Vagina (tissue), 2 donors: ENCODE measurements around the gene ASB10.

Experiments used
- POLR2A ChIP-seq, 2 donors: fragments of 450-650 bp; IDR thresholded peaks; one replicate each; pipeline ENCODE4 v1.6.1; 2017; ENCODE audit warnings: antibody characterized with exemption in 2 of 2, mild to moderate bottlenecking in 2 of 2, moderate library complexity in 2 of 2
- POLR2AphosphoS5 ChIP-seq, 2 donors: sonication (generic); formaldehyde crosslinking; IDR thresholded peaks; one replicate each; pipeline ENCODE4 v1.9.0; 2017; ENCODE audit warnings: antibody characterized with exemption in 2 of 2, mild to moderate bottlenecking in 2 of 2, low read depth in 1 of 2; ENCODE audit not compliant: insufficient read depth in 1 of 2
- TF ChIP-seq, protein P1 (sequence below), 3 experiments: fragments of 450-650 bp in 2 of 3; fragments of 200-600 bp in 1 of 3; sonication (generic) in 1 of 3; IDR thresholded peaks; one replicate each; pipeline ENCODE4 v1.5.1; 2017 to 2019; ENCODE audit warnings: antibody characterized with exemption in 3 of 3, mild to moderate bottlenecking in 2 of 3, moderate library complexity in 2 of 3

DNA sequence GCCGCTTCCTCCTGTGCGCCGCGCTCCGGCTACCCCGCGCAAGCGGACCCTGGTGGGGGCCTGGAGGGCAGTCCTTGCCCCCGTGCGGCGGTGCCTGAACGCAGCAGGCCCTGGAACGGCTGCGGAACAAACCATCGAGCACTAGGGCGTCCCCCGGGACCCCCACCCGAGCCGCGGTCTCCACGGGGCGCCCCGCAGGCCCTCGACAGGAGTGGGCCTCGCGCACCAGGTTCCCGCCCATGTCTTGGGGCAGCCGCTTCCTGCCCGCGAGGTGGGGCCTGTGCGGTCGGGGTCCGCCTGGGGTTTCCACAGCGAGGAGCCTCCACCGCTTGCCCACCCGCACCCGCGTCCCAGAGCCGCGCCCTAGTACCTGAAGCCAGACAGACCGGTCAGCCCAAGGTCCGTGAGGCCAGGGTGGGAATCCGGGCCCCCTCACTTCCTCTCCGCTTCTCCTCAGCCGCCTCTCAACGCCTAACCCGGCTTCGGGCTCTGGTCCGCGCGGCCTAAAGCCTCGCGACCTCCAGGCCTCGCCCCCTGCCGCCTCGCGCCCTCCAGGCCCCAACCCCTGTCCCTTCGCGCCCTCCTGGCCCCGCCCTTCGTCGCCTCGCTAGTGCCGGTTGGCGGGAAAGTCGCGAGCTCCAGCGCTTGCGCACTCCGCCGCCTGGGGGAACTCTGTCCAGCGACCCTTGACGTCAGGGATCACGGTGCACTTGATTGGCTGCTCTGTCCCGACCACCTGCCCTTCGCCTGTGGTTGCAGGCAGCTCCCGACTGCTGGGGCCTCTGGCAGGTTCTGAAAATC lies 12.6 kb downstream of the ASB10 start:
- TF ChIP-seq, protein P1, sequence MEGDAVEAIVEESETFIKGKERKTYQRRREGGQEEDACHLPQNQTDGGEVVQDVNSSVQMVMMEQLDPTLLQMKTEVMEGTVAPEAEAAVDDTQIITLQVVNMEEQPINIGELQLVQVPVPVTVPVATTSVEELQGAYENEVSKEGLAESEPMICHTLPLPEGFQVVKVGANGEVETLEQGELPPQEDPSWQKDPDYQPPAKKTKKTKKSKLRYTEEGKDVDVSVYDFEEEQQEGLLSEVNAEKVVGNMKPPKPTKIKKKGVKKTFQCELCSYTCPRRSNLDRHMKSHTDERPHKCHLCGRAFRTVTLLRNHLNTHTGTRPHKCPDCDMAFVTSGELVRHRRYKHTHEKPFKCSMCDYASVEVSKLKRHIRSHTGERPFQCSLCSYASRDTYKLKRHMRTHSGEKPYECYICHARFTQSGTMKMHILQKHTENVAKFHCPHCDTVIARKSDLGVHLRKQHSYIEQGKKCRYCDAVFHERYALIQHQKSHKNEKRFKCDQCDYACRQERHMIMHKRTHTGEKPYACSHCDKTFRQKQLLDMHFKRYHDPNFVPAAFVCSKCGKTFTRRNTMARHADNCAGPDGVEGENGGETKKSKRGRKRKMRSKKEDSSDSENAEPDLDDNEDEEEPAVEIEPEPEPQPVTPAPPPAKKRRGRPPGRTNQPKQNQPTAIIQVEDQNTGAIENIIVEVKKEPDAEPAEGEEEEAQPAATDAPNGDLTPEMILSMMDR (IDR thresholded peaks at IDR 0.05) = no peak
- no peak for TF ChIP-seq POLR2A (IDR thresholded peaks at IDR 0.05)
- no peak for TF ChIP-seq POLR2AphosphoS5 (IDR thresholded peaks at IDR 0.05; ENCODE audit: insufficient read depth in 1 of 2, low read depth in 1 of 2)
